ENCODE data around the gene REPIN1.
"Not testable (repeated sequence)": the region's sequence is repeated elsewhere in the genome, so short reads cannot be mapped to it uniquely, and the experiment has no call there.

REPIN1 gene

DNA sequence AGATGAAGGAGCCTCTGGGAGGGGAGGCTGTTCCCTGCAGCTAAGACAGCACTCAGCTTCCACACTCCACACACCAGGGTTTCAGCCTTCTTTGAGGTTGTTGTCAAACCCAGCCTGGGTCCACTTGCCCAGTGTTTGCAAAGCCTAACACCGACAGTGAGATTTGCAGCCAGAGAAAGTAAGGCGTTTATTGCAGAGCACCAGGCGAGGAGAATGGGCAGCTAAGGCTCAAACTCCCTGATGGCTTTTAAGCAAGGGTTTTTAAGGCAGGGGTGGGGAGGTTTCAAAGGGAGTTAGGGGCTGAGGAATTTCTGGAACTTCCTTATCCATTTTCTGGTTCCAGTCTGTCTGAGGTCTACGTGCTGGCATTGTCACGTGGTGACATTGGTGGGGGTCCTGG is 5.8 kb downstream of the REPIN1 start:
- FAIRE-seq = no peak
- DNase-seq (ENCODE audit: low spot score) = no peak

DNA sequence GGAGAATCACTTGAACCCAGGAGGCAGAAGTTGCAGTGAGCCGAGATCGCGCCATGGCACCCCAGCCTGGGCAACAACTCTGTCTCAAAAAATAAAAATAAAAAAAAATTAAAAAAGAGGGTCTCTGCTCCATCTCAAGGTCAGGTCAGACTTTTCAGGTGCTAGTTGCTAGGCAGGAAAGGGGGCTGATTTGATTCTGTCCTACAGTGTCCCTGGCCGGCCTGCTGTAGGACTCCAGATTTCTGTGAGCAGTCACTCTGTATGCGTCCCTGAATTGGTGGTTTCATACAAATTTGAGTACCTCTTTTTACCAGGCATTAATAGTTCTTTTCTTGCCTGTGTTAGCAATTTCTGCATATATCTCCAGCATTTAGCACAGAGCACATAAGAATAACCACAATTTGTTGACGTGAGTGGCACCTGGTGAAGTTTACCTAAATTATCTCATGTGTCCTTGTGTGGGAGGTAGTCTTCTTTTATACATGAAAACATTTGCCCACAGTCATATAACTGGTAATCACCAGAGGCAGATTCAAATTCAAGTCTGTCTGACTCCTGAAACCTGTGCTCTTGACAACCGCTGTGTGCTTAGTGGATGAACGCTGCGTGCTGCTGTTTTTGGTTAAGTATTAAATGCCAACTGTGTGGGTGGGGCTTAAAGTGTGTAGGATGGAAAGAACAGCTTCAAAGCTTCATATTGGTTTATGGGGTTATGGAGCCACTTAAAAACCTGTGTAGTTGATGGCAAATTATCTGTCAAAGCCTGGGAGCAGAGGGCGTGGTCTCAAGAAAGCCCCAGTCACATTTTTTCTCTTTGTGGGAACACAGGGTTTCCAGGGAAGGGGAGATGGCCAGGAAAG is 7.3 kb downstream of the REPIN1 start:
- FAIRE-seq = no peak
- DNase-seq (ENCODE audit: low spot score) = no peak

DNA sequence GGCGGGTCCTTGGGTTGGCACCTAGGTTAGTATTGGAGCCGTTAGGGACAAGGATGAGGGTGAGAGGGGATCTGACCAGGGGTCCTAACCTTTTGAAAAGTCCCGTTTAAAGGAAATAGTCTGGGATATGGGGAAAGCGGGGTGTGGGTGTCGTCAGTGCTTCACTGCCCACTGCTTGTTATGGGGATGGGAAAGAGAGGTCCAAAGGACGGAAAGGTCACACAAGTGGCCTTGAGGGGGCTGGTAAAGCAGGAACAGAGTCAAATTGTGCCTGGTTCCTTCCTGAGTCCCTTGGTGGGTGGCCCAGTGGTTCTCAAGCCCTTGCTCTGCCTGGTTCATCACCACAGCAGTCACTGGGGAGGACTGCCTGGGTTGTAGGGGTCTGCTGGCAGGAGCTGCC is 7.9 kb downstream of the REPIN1 start:
- no peak for FAIRE-seq
- no peak for DNase-seq (ENCODE audit: low spot score)

DNA sequence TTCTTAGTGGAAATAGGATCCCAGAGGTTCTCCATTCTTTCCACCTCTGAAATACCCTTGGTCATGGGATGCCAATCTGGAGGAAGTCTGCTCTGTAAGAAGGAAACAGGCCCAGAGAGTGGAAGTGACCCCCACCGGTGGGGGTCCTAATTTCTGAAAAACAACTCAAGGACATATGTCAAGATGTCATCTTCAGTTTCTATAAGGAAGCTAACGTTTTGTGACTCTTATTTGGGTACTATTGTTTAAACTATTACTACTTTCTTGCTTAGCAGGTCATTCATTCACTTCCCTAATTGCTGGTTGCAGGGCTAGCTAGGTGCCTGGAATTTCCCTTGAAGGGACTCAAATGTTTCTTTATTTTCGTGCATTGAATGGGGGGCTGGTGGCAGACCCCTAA is 8.6 kb downstream of the REPIN1 start:
- FAIRE-seq = no peak

DNA sequence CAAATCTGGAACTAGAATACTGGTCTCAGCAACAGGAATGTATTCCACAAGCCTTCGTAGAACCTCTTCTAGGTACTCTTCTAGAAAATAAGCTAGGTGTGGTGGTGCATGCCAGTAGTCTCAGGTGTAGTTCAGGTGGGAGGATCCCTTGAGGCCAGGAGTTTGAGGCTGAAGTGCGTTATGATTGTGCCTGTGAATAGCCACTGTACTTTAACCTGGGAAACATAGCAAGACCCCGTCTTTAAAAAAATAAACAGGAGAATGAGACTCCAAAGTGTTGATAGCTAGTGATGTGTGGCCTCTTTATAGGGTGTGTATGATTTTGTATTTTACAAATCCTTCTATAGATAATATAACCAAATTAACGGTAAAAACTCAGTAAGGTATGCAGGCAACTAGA is 9.0 kb downstream of the REPIN1 start:
- DNase-seq (ENCODE audit: low spot score) = no peak
- FAIRE-seq = no peak

More for the DNA sequence above, 8.6 kb downstream of the REPIN1 start:
- DNase-seq (ENCODE audit: low spot score) = no peak

DNA sequence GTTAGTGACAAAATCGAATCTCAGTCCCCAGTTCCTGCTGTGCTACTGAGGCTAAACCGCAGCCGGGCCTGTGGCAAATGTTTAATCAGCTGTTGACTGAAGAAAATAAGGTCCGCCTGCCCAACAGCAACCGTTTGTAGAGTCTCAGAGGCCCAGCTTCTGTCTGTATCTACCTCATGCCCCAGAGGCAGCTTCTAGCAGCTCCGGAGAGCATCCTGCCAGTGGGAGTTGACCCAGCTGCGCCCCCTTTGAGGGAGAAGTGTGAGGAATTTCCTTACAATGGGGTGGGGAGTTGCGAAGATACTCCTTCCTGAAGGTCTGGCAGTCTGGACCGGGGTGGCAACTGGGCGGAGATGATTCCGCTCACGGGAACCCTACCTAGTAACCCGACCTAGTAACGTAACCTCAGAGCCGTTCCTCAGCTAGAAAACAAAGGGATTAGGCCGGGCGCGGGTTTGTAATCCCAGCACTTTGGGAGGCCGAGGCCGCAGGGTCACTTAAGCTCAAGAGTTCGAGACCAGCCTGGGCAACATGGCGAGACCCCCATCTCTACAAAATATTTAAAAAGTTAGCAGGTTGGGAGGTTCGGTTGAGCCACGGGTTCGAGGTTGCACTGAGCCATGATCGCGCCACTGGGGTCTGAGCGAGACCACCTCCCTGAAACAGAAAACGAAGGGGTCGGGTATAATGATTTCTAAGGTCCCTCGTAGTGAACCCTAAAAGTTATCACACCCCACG is 9.7 kb downstream of the REPIN1 start:
- peak; percentile 97 for DNase-seq (ENCODE audit: low spot score)
- peak; percentile 92 for FAIRE-seq

DNA sequence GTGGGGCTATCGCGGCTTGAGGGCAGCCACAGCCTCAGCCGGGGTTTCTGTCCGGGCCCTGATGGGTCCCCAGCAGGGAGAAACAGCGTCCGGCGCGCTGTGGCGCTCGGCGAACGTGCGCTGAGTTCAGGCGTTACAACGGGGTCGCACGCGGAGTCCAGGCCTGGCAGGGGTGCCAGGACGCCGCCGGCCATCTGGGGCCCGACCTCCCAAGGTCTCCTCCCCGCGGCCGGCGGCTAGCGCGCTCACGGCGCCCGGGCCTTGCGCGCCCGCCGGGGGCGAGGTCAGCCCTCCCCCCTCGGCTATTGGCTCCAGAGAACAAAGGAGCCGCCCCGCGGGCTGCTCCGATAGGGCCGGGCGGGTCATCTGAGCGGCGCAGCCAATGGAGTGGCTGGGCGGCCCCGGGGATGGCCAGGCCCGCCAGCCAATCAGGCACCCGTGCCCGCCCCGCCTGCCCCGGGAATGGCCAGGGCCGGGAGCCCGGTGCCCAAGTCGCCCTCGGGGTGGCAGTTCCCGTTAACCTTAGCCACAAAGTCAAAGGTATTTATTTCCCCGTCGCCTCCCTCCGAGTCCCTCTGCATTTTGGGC is 10.3 kb downstream of the REPIN1 start, which contains the start of gene ZNF775:
ZNF775 (plus strand) TSS at position 478 of the 588 bp plus-strand sequence. CDS start 9,141 bp downstream, outside the sequence.
- peak; percentile 96 for DNase-seq (ENCODE audit: low spot score)
- peak; percentile 8 for FAIRE-seq

DNA sequence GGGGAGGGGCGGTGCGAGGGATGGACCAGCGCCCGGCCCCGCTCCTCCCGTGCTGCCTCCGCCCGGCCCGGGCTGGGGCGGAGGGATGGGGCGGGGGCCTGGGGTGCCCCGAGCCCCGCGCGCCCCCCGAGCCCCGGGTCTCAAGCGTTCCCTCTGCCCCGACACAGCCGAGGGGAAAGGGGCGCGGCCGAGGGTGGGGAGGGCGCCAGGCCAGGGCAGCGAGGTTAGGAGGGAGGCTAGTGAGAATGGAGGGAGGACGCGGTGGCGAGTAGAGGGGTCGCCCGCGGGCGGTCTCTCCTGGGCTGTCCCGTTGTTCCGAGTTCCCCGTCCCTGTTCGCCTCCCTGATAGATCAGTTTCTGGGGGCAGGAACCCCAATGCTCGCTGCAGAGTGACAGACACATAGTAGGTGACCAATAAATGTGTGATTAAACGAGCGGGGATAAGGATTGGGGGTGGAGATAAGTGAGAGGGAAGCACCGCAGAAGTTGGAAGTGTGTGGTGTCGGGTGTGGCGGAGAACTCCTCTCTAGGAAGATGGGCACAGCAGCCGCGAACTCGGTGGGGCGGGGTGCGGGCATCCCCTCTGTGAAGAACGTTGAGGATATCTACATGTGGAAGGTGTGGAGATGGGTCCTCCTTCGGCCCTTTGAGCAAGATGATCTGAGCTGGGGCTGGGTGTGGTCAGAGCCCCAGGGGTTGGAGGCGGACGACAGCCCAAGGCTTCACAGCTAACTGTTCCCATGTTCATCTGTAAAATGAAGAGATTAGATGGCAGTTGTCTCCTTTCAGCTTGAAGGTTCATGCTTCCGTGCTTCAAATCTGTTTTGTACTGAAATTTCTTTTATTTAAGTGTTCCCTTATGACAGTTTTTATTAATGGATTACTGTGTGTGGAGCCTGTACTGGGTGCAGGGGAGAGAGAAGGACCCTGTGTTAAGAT is 11.1 kb downstream of the REPIN1 start:
- FAIRE-seq (no peak), DNase-seq (ENCODE audit: low spot score) (no peak)

DNA sequence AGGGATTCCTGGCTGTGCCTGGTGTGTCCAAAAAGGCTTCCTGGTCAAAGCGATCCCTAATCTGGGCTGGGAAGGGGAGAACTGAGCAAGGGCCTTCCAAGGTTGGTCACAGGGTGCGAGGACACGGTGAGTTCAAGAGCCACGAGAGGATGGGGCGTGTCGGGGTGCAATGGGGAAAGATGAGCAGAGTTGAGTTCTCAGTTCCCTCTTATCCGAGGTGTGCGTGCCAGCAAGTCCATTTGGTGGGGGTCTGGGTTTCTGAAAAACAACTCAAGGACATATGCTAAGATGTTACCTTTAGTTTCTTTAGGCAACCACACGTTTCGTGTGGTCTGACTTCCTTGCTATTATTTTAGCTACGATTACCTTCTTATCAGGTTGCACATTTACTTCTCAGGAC is 11.8 kb downstream of the REPIN1 start:
- FAIRE-seq (no peak), DNase-seq (ENCODE audit: low spot score) (no peak)

DNA sequence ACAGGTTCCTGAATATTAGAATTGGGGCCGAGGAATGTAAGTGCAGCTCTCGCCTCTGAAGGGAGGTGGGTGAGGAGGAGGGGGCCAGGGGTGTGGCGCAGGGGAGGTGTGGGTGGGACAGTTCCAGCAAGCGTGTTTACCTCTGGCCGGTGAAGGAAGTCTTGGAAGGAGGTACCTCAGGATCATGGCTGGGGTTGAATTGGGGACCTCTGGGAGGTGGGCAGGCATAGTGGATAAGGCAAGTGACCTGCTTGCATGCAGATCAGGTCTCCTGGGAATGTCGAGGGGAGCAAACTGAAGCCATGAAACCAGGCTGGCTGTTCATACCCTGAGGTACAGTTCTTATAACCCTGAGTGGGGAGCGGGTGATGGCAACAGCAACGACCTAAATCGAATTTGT is 12.5 kb downstream of the REPIN1 start:
- FAIRE-seq = no peak

DNA sequence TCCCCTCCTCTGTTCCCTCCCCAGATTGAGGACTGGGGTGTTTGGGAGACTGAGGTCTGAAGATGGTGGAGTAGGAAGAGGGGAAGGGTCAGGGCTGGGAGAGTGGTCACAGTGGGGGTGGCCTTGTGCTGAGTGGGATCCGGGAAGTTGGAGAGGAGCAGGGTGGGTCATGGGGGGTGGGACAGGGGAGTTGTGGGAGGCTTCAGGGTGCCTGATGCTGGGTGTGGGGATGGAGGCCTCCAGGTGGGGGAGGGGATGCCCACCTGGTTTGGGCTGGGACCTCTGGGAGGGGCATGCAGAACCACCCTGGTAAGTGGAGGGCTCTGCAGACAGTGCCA is 13.1 kb downstream of the REPIN1 start:
- DNase-seq (ENCODE audit: low spot score) (no peak), FAIRE-seq (no peak)

More for the DNA sequence above, 12.5 kb downstream of the REPIN1 start:
- DNase-seq (ENCODE audit: low spot score) = no peak

DNA sequence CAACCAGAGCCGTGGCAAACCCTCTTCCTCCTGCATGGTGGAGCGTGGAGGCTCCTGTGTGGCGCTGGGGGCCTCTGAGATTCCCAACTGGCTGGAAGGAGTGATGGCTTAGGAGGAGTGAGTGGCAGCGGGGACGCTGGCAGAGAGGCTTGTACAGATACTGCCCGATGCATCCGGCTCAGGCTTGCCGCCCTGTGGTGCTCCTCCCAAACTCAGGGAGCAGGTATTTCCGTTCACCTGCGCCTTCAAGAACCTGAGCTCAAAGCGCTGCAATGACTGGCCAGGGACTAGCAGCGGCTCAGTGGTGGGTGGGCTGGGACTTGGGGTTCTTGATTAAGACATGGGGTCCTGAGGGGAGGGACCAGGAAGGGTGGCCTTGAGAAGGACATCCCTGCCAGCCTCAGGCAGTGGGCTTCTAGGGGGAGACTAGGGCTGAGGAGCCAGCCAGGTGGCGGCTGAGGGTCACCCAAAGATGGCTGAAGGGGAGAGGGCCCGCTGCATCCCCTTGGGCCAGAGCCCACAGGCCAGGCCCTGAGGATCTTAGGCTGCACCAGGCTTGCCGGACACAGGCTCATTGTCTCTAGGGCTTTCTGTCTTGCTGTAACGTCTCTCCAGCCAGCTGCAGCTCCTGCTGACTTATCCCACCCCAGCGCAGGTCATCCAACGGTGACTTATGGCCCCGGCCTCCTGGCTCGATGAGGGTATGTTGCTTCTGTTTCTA is 13.7 kb downstream of the REPIN1 start:
- DNase-seq (ENCODE audit: low spot score) (no peak), FAIRE-seq (no peak)

DNA sequence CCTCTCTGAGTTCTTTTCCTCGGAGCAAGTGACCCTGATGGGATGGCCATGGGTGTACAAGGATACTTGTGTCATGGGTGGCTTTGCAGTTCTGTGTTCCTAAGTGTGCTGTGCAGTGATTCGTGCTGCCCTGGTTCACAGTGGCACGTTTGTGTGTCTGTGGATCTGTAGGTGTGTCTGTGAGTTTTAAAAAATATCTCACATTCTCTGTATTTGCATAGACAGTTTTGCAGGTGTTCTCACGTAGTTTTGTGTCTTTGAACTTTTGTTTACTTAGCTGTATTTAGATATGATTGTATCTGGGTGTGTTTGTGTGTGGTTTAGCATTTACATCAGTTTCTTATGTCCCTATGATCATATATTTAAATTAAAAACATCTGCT is 14.2 kb downstream of the REPIN1 start:
- DNase-seq (ENCODE audit: low spot score) = no peak
- no peak for FAIRE-seq

DNA sequence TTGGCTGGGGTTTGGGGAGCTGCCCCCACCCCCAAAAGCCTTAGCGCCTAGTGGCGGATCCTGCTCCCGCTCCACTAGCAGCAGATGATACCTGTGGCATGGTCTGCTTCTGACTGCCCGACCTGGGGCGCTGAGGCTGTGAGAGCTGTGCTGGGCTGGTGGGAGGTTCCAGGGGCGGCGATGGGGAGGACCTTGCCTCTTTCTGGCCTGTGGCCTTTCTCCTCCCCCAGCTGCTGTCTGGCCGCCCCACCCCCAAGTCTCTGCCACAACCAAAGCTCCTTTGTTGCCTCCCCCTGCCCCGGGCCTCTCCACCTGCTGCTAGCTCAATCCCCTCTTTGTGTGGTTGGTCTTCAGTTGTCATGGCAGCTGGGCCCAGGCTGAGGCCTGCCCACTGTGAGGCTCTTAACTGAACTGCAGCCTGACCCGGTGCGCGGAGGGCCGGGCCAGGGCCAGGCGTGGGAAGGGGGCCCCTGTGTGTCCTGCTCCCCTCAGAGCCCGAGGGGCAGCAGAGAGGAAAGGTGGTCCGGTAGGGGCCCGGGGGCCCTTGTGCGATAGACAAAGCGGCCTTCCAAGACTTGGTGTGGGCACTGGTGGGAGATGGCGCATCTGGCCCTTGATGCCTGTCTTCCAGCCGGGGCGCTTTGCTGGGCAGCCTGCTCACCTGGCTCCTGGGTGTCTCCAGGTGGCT is 15.2 kb downstream of the REPIN1 start:
- FAIRE-seq = no peak
- DNase-seq (ENCODE audit: low spot score) = no peak

DNA sequence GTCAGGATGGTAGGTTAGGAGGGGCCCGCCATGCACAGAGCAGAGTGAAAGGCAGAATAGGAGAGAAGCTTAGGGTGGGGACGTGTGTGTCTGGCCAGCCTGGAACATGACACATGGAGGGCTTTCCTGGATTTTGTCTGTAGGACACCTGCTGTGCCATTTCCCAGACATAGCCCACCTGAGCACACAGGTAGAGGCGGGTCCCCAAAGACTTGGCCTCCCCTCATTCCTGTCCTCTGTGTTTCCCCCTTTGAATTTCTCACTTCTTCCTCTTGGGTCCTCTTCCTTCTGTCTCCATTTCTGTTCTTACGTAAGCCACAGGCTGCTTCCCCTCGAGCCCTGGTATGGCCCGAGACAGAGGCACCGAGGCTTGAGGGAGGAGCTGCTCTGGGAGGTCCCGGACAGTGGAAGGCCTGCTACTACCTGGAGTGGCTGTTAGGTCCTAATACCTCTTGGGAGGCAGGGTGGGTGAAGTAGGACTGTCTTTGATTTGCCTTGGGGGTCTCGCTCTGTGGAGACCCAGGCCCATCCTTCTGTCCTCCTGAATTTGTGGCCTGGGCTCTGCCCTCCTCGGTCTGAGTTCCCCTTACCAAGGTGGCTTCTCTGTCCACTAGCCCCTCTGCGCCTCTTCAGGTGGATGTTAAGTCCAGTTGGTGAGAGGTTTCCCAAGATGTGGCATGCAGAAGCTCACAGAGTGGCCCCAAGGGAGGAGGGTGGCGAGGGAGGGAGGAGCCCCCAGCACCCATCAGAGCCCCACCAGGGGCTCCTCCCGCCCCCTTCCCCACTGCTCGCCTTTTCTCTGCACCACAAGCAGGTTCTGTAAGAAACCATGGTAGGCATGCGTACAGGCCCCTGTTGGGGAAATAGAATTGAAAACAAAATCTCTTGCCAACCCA is 16.0 kb downstream of the REPIN1 start:
- no peak for DNase-seq (ENCODE audit: low spot score)
- FAIRE-seq = no peak

DNA sequence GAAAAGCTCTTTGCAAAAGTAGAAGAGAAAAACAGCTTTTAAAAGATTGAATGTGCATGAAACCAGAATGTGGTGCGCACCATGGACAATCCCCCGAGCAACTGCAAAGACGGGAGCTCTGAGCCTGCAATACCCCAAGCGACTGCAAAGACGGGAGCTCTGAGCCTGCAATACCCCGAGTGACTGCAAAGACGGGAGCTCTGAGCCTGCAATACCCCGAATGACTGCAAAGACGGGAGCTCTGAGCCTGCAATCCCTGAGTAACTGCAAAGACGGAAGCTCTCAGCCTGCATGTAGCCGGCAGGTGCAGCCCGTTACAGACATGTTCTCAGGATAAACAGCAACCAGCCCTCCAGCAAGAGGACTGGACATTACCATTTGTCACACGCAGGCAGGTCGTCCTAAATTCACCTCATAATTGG is 16.7 kb downstream of the REPIN1 start:
- DNase-seq (ENCODE audit: low spot score) = no peak
- FAIRE-seq = no peak

DNA sequence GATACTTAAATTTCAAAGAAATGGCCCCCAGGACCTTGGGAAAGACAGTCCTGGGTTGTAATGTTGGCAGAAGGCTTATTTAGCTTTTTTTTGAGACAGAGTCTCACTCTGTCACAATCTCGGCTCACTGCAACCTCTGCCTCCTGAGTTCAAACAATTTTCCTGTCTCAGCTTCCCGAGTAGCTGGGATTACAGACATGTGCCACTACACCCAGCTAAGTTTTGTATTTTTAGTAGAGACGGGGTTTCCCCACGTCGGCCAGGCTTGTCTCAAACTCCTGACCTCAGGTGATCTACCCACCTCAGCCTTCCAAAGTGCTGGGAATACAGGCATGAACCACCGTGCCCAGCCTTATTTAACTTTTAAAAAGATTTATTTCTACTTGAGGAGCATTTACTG is 17.3 kb downstream of the REPIN1 start:
- DNase-seq (ENCODE audit: low spot score); FAIRE-seq: not testable (repeated sequence)

DNA sequence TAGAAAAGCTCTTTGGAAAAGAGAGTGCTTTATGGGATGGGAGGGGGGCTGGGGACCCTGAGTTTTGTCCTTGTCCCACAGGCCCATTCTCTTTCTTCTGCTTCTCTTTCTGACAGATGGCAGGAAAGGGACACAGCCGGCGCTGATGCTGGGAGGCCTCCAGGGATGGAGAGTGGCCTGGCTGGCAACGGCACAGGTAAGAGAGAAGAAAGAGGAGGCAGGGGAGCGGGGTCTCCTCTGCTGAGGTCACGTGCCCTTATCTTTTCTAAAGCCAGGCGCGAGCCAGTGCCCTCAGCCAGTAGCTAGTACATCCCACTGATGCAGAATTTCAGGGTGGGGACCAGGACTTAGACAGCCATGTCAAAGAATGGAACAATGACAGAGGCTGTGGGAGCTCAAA is 19.7 kb downstream of the REPIN1 start:
- no peak for FAIRE-seq

More for the DNA sequence above, 19.7 kb downstream of the REPIN1 start:
- DNase-seq (ENCODE audit: low spot score) = no peak
